DMS53 (cell line): ENCODE measurements around the gene TRIM3.

Source experiments
- DNase-seq: peaks from one replicate; lab custom pipeline; 2025; lab: John Stamatoyannopoulos, UW

The TRIM3 gene

GRCh38 chr11:6401464-6401863, 72.3 kb downstream of the TRIM3 start:
- DNase-seq, result no peak

GRCh38 chr11:6400431-6401345, 73.1 kb downstream of the TRIM3 start:
- no peak for DNase-seq
